GM18858 (cell line): ENCODE data around the gene DNAH10.

Source experiments
- ATAC-seq: cut with Tn5 transposase; IDR thresholded peaks from one replicate; pipeline ENCODE4 v1.9.1; 2021; ENCODE audit not compliant: unreplicated experiment

DNAH10 gene

GRCh38 chr12:123931686-123932321 lies 169.7 kb downstream of the DNAH10 start:
- ATAC-seq = no peak

- no peak for ATAC-seq
Measured at GRCh38 chr12:123933214-123933613, 171.1 kb downstream of the DNAH10 start.

- no peak for ATAC-seq
Measured at GRCh38 chr12:123934016-123934620, 172.0 kb downstream of the DNAH10 start.

- no peak for ATAC-seq
Measured at GRCh38 chr12:123934829-123935228, 172.7 kb downstream of the DNAH10 start.

- no peak for ATAC-seq
Measured at GRCh38 chr12:123935956-123936355, 173.9 kb downstream of the DNAH10 start.

- ATAC-seq = no peak
Measured at GRCh38 chr12:123936471-123936870, 174.4 kb downstream of the DNAH10 start.

- ATAC-seq = no peak
Measured at GRCh38 chr12:123936956-123937706, 175.0 kb downstream of the DNAH10 start.

GRCh38 chr12:123937707-123938591 lies 175.8 kb downstream of the DNAH10 start:
- no peak for ATAC-seq

GRCh38 chr12:123938679-123939480 lies 176.8 kb downstream of the DNAH10 start:
- ATAC-seq = no peak

GRCh38 chr12:123939716-123940626 lies 177.9 kb downstream of the DNAH10 start:
- no peak for ATAC-seq

GRCh38 chr12:123940627-123940966 lies 178.5 kb downstream of the DNAH10 start:
- ATAC-seq = no peak

- no peak for ATAC-seq
Measured at GRCh38 chr12:123941000-123941399, 178.9 kb downstream of the DNAH10 start.

GRCh38 chr12:123941624-123942237 lies 179.6 kb downstream of the DNAH10 start:
- no peak for ATAC-seq

- ATAC-seq = no peak
Measured at GRCh38 chr12:123942238-123942653, 180.1 kb downstream of the DNAH10 start.

- ATAC-seq = no peak
Measured at GRCh38 chr12:123942911-123943648, 181.0 kb downstream of the DNAH10 start.

GRCh38 chr12:123943816-123944215 lies 181.7 kb downstream of the DNAH10 start:
- no peak for ATAC-seq

- ATAC-seq = no peak
Measured at GRCh38 chr12:123944696-123945095, 182.6 kb downstream of the DNAH10 start.
